Keratinocyte (primary cell): ENCODE results near the gene GAGE12C.
"Not testable (repeated sequence)": the region's sequence is repeated elsewhere in the genome, so short reads cannot be mapped to it uniquely, and the experiment has no call there.

Experiments
- CTCF ChIP-seq, 3 experiments: IDR thresholded peaks in 1 of 3; conservative IDR thresholded peaks in 1 of 3; optimal IDR thresholded peaks in 1 of 3; 2 replicates in 2 of 3; 3 replicates in 1 of 3; pipeline versions ENCODE3 to v1.5.1; 2011; ENCODE audit warnings: low read length in 3 of 3, mild to moderate bottlenecking in 3 of 3, moderate library complexity in 2 of 3, control low read depth in 1 of 3, inconsistent platforms in 1 of 3; ENCODE audit not compliant: insufficient read depth in 2 of 3; ENCODE audit errors: extremely low read depth in 1 of 3
- EZH2 ChIP-seq: IDR thresholded peaks from one replicate; pipeline ENCODE4 v1.6.1; 2012; ENCODE audit warnings: inconsistent platforms, mild to moderate bottlenecking, low read length, moderate library complexity

DNA sequence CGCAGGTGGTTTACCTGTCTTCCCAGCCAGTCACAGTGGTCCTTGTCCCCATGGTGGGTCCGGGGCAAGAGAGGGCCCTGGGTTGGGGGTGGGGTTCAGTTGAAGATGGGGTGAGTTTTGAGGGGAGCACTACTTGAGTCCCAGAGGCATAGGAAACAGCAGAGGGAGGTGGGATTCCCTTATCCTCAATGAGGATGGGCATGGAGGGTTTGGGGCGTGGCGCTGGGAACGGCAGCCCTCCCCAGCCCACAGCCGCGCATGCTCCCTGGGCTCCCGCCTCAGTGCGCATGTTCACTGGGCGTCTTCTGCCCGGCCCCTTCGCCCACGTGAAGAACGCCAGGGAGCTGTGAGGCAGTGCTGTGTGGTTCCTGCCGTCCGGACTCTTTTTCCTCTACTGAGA lies 9.5 kb downstream of the GAGE12C start, which contains the start of gene GAGE12D:
- TF ChIP-seq CTCF (optimal IDR thresholded peaks at IDR 0.05 in 1 of 3, IDR thresholded peaks at IDR 0.05 in 1 of 3, conservative IDR thresholded peaks at IDR 0.05 in 1 of 3; ENCODE audit: extremely low read depth in 1 of 3, insufficient read depth in 2 of 3, low read length in 3 of 3); EZH2: not testable (repeated sequence)
